Ovary (tissue), 9 donors: ENCODE data around the gene UQCR11. TPM values are rescaled to one million over a fixed set of nuclear protein-coding genes. Genes with fewer than 3 reads are reported as not detected.

Experiments
- DNase-seq, 5 donors: peaks; one replicate each; pipeline ENCODE4 v3.0.0-alpha.2; 2019 to 2020
- H3K27ac ChIP-seq, 2 donors: fragments of 200-600 bp; one replicate each; pipeline versions ENCODE4 v1.5.1 to v1.8.0; 2019 to 2022
- H3K27me3 ChIP-seq: fragments of 200-600 bp; one replicate; pipeline ENCODE4 v1.8.0; 2022
- H3K36me3 ChIP-seq: fragments of 200-600 bp; sonication (generic); one replicate; pipeline ENCODE4 v1.5.1; 2019
- H3K4me1 ChIP-seq: one replicate; pipeline ENCODE4 v1.8.1; 2013; ENCODE audit warnings: mild to moderate bottlenecking, moderate library complexity; ENCODE audit not compliant: insufficient read depth
- H3K4me3 ChIP-seq: fragments of 200-600 bp; sonication (generic); one replicate; pipeline ENCODE4 v1.5.1; 2017
- H3K9me3 ChIP-seq, 2 donors: fragments of 200-600 bp in 1 of 2; sonication (generic) in 1 of 2; one replicate each; pipeline versions ENCODE4 v1.5.1 to v1.8.1; 2013 to 2019; ENCODE audit warnings: mild to moderate bottlenecking in 1 of 2, moderate library complexity in 1 of 2
- CTCF ChIP-seq, 3 donors: fragments of 450-650 bp in 2 of 3; fragments of 200-600 bp in 1 of 3; IDR thresholded peaks; one replicate each; pipeline versions ENCODE4 v1.5.1 to v1.8.0; 2016 to 2022; ENCODE audit warnings: antibody characterized with exemption in 3 of 3, mild to moderate bottlenecking in 1 of 3
- EP300 ChIP-seq: sonication (generic); formaldehyde crosslinking; IDR thresholded peaks from one replicate; pipeline ENCODE4 v1.6.1; 2017; ENCODE audit warnings: antibody characterized with exemption
- POLR2A ChIP-seq: fragments of 450-650 bp; IDR thresholded peaks from one replicate; pipeline ENCODE4 v1.6.1; 2017; ENCODE audit warnings: antibody characterized with exemption, mild to moderate bottlenecking, moderate library complexity
- WGBS, 3 donors: extraction: QIAGEN DNeasy Blood & Tissue Kit in 1 of 3; methylation state at CpG; one replicate each; pipeline versions ENCODE4 v1.1.5 to v1.1.7; 2013 to 2017; 5-methylcytosine and 5-hydroxymethylcytosine counted together
- intact Hi-C, 4 donors: fragments of 100-400 bp; cut with DNase I; formaldehyde crosslinking; loops; one replicate each; pipeline versions ENCODE4 v1.11.0 to v1.15.1; 2022 to 2023
- polyA plus RNA-seq, 2 donors: library from polyadenylated mRNA; stranded (reverse); fragments of 200-250 nt in 1 of 2; fragments of 350-450 nt in 1 of 2; fragmentation: Illumina TruSeq in 1 of 2; extraction: RNeasy Lipid Tissue Mini Kit (QIAGEN cat#74804) in 1 of 2; gene quantifications; one replicate each; pipeline ENCODE4 v1.2.3, GENCODE V29; 2013 to 2014
- total RNA-seq, 7 donors: library from RNA; depleted of rRNA in 2 of 7; stranded (reverse); fragments of >200 nt in 2 of 7; fragmentation: NEBNext Ultra II Directional in 3 of 7; extraction: Animal tissue kit (Norgen Biotek cat#: 25700) in 3 of 7; gene quantifications; one replicate each; pipeline versions ENCODE4 v1.1.0 to v1.2.4, GENCODE V29; 2016 to 2023
- donor health status: DM: no; HTN: no; CAD: no; lungs with moderate emphysema.
- donor health status: DM: no; HTN: no; CAD: no.
- donor health status: Bipolar disorder and iron deficiency.
- donor health status: DM: yes; HTN: yes; CAD: no.
- donor health status: DM: no; HTN: no; CAD: no.
- donor health status: DM: yes; HTN: yes; CAD: no.

The UQCR11 gene
- total and polyA plus RNA-seq, 9 donors, result 39.5 to 132 (median 92.9) TPM

DNA sequence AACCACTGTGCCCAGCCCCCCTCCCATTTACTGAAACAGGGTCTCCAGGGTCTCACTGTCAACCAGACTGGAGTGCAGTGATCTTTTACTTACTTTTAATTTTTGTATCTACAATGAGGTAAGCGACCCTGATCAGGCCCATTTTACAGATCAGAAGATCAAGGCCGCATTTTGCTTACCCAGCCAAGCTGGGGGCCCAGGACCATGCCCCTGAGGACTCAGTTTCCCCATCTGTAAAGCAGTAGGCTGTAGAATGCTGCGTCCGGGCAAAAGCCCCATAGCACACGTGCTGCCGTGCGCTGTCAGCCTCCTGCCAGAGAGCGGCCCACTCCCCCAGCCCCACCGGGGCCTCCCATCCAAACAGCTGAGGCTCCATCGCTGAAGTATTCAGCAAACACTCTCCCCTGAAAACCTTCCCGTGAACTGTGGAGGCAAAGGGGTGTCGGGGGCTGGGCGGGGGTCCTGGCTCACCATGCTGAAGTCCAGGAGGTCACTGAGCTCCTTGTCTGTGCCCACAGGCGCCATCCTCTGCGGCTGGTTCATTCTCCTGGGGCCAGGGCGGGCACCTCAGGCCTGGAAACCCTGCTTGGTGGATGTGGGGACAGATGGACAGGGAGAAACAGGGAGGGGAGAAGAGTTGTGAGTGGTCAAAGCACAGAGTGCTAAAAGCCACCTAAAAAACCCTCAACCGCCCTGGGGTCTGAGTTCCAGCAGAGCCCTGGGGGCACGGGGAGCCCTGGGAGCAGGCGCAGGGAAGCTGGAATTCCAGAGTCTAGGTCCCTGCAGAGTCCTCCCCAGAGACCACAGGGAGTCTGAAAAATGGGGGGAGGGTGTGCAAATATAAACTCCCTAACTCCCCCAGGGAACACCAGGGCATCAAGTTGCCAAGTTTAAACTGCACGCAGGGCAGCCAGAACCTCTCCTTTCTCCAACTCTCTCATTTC is 44.7 kb upstream of the UQCR11 start:
- no peak for TF ChIP-seq POLR2A
- Histone ChIP-seq H3K4me3 (no peak overlapping the region), H3K27me3 (no peaks in the 10 kb centered on the region), H3K9me3 (no peaks in the 10 kb centered on the region), H3K27ac (no peak overlapping the region), H3K4me1 (peaks cover 6% of the 10 kb centered on the region), H3K36me3 (no peaks in the 10 kb centered on the region)
- intact Hi-C loops, result loop anchor here in 3 of 4 donors (5.0 to 10.0 kb wide), 2 partner anchors 43 to 95 kb away; partner anchors contain the start of gene UQCR11 (in 2 of the 3)
- 79 to 81% (median 80%) methylated on average over 20 of the region's 20 CpGs for WGBS, 3 donors
- DNase-seq, result peak in 1 of 5 donors; percentile 23

DNA sequence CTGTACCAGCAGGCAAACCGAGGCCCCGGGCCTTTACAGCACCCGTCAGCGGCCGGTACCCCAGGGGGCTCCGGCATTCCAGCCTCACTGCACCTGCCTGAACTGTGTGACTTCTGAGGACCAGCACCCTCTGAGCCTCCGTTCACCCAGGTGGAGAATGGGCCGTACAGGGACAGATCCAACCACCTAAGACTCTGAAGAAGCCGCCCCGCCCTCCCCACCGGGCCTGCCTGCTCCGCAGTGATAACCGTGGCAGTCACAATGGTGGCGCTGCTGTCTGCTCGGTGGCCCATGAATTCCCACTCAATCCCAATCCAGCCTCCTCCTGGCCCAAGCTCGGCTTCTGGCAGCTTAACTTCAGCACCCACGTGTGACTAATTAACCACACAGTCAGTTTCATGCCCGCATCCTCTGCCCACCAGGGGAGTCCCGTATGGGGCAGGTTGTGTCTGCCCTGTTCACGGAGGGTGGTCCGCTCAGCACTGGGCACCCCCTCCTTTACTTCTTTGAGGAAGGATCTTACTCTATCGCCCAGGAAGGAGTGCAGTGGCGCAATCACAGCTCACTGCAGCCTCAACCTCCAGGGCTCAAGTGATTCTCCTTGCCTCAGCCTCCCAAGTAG is 43.8 kb upstream of the UQCR11 start:
- no peaks in the 10 kb centered on the region for H3K9me3 ChIP-seq
- intact Hi-C loops, result loop anchor here in 1 of 4 donors (5.0 kb wide), 1 partner anchor 42 kb away; the partner anchor contains the start of gene UQCR11
- 79 to 92% (median 88%) methylated on average over 21 to 23 of the region's 23 CpGs for WGBS, 3 donors
- no peak overlapping the region for H3K4me3 ChIP-seq
- DNase-seq, result no peak
- H3K36me3 ChIP-seq, result no peaks in the 10 kb centered on the region
- no peak overlapping the region for H3K27ac ChIP-seq
- TF ChIP-seq POLR2A (no peak), EP300 (no peak), CTCF (IDR thresholded peaks at IDR 0.05) (no peak)
- peaks cover 6% of the 10 kb centered on the region for H3K4me1 ChIP-seq
- H3K27me3 ChIP-seq, result no peaks in the 10 kb centered on the region

DNA sequence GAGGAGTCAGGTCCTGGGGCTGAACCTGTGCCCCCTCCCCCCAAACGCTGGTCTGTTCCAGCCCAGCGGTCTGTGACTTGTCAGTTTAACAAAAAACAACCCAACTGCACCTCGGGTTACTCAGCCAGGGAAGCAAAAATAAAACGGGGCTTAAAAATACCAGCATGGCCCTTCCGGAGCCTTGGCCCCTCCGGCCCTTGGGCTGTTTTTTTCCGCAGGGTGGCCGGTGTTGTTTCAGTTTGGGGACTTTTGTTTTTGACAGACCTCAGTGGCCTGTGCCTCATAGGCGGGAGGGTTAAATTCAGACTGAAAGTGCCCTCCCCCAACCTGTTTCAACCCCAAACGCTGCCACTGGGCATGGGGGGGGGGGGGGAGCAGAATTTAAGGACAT is 43.2 kb upstream of the UQCR11 start:
- intact Hi-C loops, result loop anchor here in 1 of 4 donors (5.0 kb wide), 1 partner anchor 41 kb away; the partner anchor contains the start of gene UQCR11

More for the DNA sequence above, 43.2 kb upstream of the UQCR11 start:
- TF ChIP-seq CTCF (IDR thresholded peaks at IDR 0.05) (no peak), EP300 (no peak), POLR2A (no peak)
- WGBS, 3 donors, result 72 to 74% (median 74%) methylated on average over 10 of the region's 10 CpGs
- no peak for DNase-seq
- no peak overlapping the region for H3K27ac ChIP-seq
- H3K4me1 ChIP-seq, result peaks cover 6% of the 10 kb centered on the region
- H3K27me3 ChIP-seq, result no peaks in the 10 kb centered on the region
- no peak overlapping the region for H3K4me3 ChIP-seq
- H3K9me3 ChIP-seq, result no peaks in the 10 kb centered on the region
- no peaks in the 10 kb centered on the region for H3K36me3 ChIP-seq
